Liver (tissue), 9 donors: ENCODE results near the gene FUNDC2. TPM values are rescaled to one million over a fixed set of nuclear protein-coding genes. Genes with fewer than 3 reads are reported as not detected.

Source experiments
- DNase-seq: peaks from one replicate; pipeline ENCODE4 v3.0.0-alpha.2; 2017; ENCODE audit warnings: low spot score
- H3K27ac ChIP-seq, 2 donors: one replicate each; pipeline ENCODE4 v1.7.0; 2013; ENCODE audit warnings: inconsistent platforms in 2 of 2, low read length in 2 of 2, control low read depth in 1 of 2, low read depth in 1 of 2, mild to moderate bottlenecking in 1 of 2
- H3K27me3 ChIP-seq, 4 donors: one replicate each; pipeline versions ENCODE4 v1.6.1 to v1.7.0; 2013; ENCODE audit warnings: low read length in 3 of 4, inconsistent platforms in 1 of 4, mild to moderate bottlenecking in 1 of 4, moderate library complexity in 1 of 4; ENCODE audit not compliant: control insufficient read depth in 4 of 4, insufficient read depth in 4 of 4
- H3K36me3 ChIP-seq, 4 donors: one replicate each; pipeline versions ENCODE4 v1.6.1 to v1.7.0; 2013; ENCODE audit warnings: low read length in 3 of 4, mild to moderate bottlenecking in 3 of 4, low read depth in 1 of 4, moderate library complexity in 1 of 4; ENCODE audit not compliant: control insufficient read depth in 4 of 4, insufficient read depth in 3 of 4
- H3K4me1 ChIP-seq, 4 donors: one replicate each; pipeline versions ENCODE4 v1.6.1 to v1.7.0; 2013; ENCODE audit warnings: low read length in 3 of 4, mild to moderate bottlenecking in 3 of 4, moderate library complexity in 1 of 4; ENCODE audit not compliant: control insufficient read depth in 4 of 4, insufficient read depth in 4 of 4
- H3K4me3 ChIP-seq, 3 donors: one replicate each; pipeline versions ENCODE4 v1.6.1 to v1.7.0; 2013; ENCODE audit warnings: low read length in 3 of 3, control low read depth in 1 of 3, low read depth in 1 of 3, mild to moderate bottlenecking in 1 of 3
- H3K9ac ChIP-seq, 2 donors: one replicate each; pipeline ENCODE4 v1.7.0; 2013; ENCODE audit warnings: low read length in 2 of 2, mild to moderate bottlenecking in 2 of 2, moderate library complexity in 2 of 2, control low read depth in 1 of 2, low read depth in 1 of 2
- H3K9me3 ChIP-seq, 4 donors: one replicate each; pipeline versions ENCODE4 v1.6.1 to v1.7.0; 2013; ENCODE audit warnings: low read length in 3 of 4; ENCODE audit not compliant: control insufficient read depth in 4 of 4
- ATF3 ChIP-seq: IDR thresholded peaks from 2 replicates; pipeline ENCODE4 v1.6.1; 2016; ENCODE audit warnings: antibody characterized with exemption
- EGR1 ChIP-seq, 2 donors: IDR thresholded peaks; 2 replicates each; pipeline ENCODE4 v1.6.1; 2016 to 2018; ENCODE audit warnings: antibody characterized with exemption in 2 of 2, low read depth in 2 of 2
- FOXA1 ChIP-seq: IDR thresholded peaks from 2 replicates; pipeline ENCODE4 v1.6.1; 2016; ENCODE audit warnings: antibody characterized with exemption
- FOXA2 ChIP-seq: IDR thresholded peaks from 2 replicates; pipeline ENCODE4 v1.6.1; 2016; ENCODE audit warnings: antibody characterized with exemption
- GABPA ChIP-seq, 2 donors: IDR thresholded peaks in 1 of 2; conservative IDR thresholded peaks in 1 of 2; 2 replicates each; pipeline ENCODE4 v1.6.1; 2016; ENCODE audit warnings: antibody characterized with exemption in 2 of 2, mild to moderate bottlenecking in 1 of 2, moderate library complexity in 1 of 2
- HNF4A ChIP-seq, 2 donors: conservative IDR thresholded peaks; 2 replicates each; pipeline ENCODE4 v1.6.1; 2016; ENCODE audit warnings: antibody characterized with exemption in 2 of 2, mild to moderate bottlenecking in 2 of 2
- HNF4G ChIP-seq: IDR thresholded peaks from 2 replicates; pipeline ENCODE4 v1.6.1; 2016; ENCODE audit warnings: antibody characterized with exemption
- JUND ChIP-seq, 2 donors: IDR thresholded peaks; 2 replicates each; pipeline ENCODE4 v1.6.1; 2016; ENCODE audit warnings: antibody characterized with exemption in 2 of 2
- MAX ChIP-seq: IDR thresholded peaks from 2 replicates; pipeline ENCODE4 v1.6.1; 2016; ENCODE audit warnings: antibody characterized with exemption
- NR2F2 ChIP-seq: IDR thresholded peaks from 2 replicates; pipeline ENCODE4 v1.6.1; 2016; ENCODE audit warnings: antibody characterized with exemption
- RXRA ChIP-seq, 2 donors: IDR thresholded peaks; 2 replicates each; pipeline ENCODE4 v1.6.1; 2017 to 2018; ENCODE audit warnings: antibody characterized with exemption in 2 of 2, mild to moderate bottlenecking in 1 of 2
- SP1 ChIP-seq: IDR thresholded peaks from 2 replicates; pipeline ENCODE4 v1.6.1; 2018; ENCODE audit warnings: antibody characterized with exemption, mild to moderate bottlenecking
- TAF1 ChIP-seq: conservative IDR thresholded peaks from 2 replicates; pipeline ENCODE4 v1.6.1; 2016; ENCODE audit warnings: antibody characterized with exemption, mild to moderate bottlenecking
- YY1 ChIP-seq: IDR thresholded peaks from 2 replicates; pipeline ENCODE4 v1.6.1; 2016; ENCODE audit warnings: antibody characterized with exemption, mild to moderate bottlenecking
- ZBTB33 ChIP-seq: IDR thresholded peaks from 2 replicates; pipeline ENCODE4 v1.6.1; 2016; ENCODE audit warnings: antibody characterized with exemption
- WGBS: extraction: QIAGEN DNeasy Blood & Tissue Kit; methylation state at CpG from one replicate; pipeline ENCODE4 v1.1.7; 2013; 5-methylcytosine and 5-hydroxymethylcytosine counted together
- polyA plus RNA-seq, 2 donors: library from polyadenylated mRNA; stranded (reverse) in 1 of 2; unstranded in 1 of 2; fragments of 200-250 nt in 1 of 2; fragments of >200 nt in 1 of 2; fragmentation: Nextera tagmentation in 1 of 2; extraction: Ambion mirVana in 1 of 2; gene quantifications; one replicate each; pipeline versions ENCODE4 v1.2.1 to v1.2.3, GENCODE V29; 2013 to 2015
- total RNA-seq, 2 donors: library from RNA; depleted of rRNA; stranded (reverse); fragments of >200 nt; gene quantifications; one replicate each; pipeline ENCODE4 v1.2.3, GENCODE V29; 2014
- TF ChIP-seq, protein P1 (sequence below): IDR thresholded peaks from 2 replicates; pipeline ENCODE4 v1.6.1; 2016; ENCODE audit warnings: antibody characterized with exemption, mild to moderate bottlenecking
- TF ChIP-seq, protein P2 (sequence below): fragments of 150-350 bp; IDR thresholded peaks from 2 replicates; pipeline ENCODE4 v1.5.1; 2017; ENCODE audit warnings: improper control_type of control experiment, low read depth, low read length; ENCODE audit not compliant: missing input control
- donor health status: healthy.
- donor health status: healthy.
- donor health status: healthy.
- donor health status: healthy.
- donor health status: healthy.

Gene FUNDC2
- total and polyA plus RNA-seq, 4 donors, result 19.4 to 79.8 (median 40.8) TPM

DNA sequence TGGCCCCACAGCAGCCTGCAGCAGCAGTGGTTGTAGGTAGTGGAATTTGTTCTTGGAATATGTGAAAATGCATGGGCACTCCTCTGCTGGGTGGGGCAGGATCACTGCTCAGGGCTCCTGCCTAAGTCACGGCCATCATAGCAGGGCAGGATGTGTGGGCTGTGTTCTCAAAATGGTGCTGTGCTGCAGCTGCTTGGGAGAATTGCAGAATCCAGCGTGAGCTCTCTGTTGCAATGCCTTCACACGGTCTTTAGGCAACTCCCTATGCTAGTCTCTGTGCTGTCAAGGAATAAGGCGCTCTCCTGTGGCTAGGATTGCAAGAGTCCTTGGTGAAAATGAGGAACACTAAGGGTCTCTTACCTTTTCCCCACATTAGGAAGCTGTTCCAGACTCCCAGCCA lies 47.0 kb upstream of the FUNDC2 start:
- Histone ChIP-seq H3K27ac (no peak overlapping the region), H3K4me3 (no peak overlapping the region), H3K36me3 (no peaks in the 10 kb centered on the region), H3K4me1 (peaks cover 0 to 10% (median 4%) of the 10 kb centered on the region in 4 donors), H3K9ac (no peak overlapping the region), H3K27me3 (no peaks in the 10 kb centered on the region), H3K9me3 (no peaks in the 10 kb centered on the region)
- no peak for DNase-seq
- 94% methylated on average over 4 of the region's 4 CpGs for WGBS
- TF ChIP-seq SP1 (no peak), FOXA2 (no peak), EGR1 (IDR thresholded peaks at IDR 0.05; ENCODE audit: low read depth in 2 of 2) (no peak), HNF4G (no peak), FOXA1 (no peak), GABPA (IDR thresholded peaks at IDR 0.05 in 1 of 2, conservative IDR thresholded peaks at IDR 0.05 in 1 of 2) (no peak), TAF1 (no peak), RXRA (IDR thresholded peaks at IDR 0.05) (no peak), ATF3 (no peak), JUND (IDR thresholded peaks at IDR 0.05) (no peak), MAX (no peak), NR2F2 (no peak), HNF4A (conservative IDR thresholded peaks at IDR 0.05) (no peak), ZBTB33 (no peak), YY1 (no peak)
- TF ChIP-seq, protein P1, sequence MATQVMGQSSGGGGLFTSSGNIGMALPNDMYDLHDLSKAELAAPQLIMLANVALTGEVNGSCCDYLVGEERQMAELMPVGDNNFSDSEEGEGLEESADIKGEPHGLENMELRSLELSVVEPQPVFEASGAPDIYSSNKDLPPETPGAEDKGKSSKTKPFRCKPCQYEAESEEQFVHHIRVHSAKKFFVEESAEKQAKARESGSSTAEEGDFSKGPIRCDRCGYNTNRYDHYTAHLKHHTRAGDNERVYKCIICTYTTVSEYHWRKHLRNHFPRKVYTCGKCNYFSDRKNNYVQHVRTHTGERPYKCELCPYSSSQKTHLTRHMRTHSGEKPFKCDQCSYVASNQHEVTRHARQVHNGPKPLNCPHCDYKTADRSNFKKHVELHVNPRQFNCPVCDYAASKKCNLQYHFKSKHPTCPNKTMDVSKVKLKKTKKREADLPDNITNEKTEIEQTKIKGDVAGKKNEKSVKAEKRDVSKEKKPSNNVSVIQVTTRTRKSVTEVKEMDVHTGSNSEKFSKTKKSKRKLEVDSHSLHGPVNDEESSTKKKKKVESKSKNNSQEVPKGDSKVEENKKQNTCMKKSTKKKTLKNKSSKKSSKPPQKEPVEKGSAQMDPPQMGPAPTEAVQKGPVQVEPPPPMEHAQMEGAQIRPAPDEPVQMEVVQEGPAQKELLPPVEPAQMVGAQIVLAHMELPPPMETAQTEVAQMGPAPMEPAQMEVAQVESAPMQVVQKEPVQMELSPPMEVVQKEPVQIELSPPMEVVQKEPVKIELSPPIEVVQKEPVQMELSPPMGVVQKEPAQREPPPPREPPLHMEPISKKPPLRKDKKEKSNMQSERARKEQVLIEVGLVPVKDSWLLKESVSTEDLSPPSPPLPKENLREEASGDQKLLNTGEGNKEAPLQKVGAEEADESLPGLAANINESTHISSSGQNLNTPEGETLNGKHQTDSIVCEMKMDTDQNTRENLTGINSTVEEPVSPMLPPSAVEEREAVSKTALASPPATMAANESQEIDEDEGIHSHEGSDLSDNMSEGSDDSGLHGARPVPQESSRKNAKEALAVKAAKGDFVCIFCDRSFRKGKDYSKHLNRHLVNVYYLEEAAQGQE, result no peak

DNA sequence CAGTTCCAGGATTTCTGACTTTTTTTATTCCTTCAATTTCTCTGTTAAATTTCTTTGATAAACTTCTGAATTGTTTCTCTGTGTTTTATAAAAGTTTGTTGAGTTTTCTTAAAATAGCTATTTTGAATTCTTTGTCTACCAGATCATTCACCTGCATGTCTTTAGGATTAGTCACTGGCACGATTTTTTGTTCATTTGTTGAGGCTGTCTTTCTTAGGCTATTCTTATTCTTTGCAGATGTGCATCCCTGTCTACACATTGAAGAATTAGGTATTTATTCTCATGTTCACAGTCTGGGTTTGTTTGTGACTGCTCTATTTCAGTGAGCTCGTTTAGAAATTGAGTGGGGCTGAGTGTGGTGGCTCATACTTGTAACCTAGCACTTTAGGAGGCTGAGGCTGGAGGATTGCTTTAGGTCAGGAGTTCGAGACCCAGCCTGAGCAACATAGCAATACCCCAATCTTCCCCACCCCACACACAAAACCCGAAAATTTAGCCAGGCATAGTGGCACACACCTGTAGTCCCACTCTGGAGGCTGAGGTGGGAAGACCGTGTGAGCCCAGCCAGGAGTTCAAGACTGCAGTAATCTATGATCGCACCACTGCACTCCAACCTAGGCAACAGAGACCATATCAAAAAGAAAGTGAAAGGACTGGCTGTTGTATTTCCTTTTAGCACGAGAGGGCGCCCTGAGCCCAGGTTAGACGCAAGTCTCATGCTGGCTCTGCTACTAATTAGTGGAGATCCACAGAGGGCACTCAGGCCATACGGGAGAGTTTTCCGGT lies 46.1 kb upstream of the FUNDC2 start:
- WGBS, result 11% methylated on average over 11 of the region's 11 CpGs
- H3K4me3 ChIP-seq, result peak overlapping the region; percentile 31 to 54 (median 37)
- no peak overlapping the region for H3K27ac ChIP-seq
- H3K4me1 ChIP-seq, result peaks cover 0 to 10% (median 4%) of the 10 kb centered on the region in 4 donors
- H3K27me3 ChIP-seq, result no peaks in the 10 kb centered on the region
- H3K9me3 ChIP-seq, result no peaks in the 10 kb centered on the region
- DNase-seq, result peak; percentile 77
- no peaks in the 10 kb centered on the region for H3K36me3 ChIP-seq
- peak overlapping the region; percentile 40 to 69 for H3K9ac ChIP-seq
- TF ChIP-seq NR2F2 (no peak), HNF4G (no peak), YY1 (no peak), RXRA (IDR thresholded peaks at IDR 0.05) (peak; percentile 11 to 31), HNF4A (conservative IDR thresholded peaks at IDR 0.05) (peak in 1 of 2 donors; percentile 32), MAX (no peak)
- TF ChIP-seq, protein P2, sequence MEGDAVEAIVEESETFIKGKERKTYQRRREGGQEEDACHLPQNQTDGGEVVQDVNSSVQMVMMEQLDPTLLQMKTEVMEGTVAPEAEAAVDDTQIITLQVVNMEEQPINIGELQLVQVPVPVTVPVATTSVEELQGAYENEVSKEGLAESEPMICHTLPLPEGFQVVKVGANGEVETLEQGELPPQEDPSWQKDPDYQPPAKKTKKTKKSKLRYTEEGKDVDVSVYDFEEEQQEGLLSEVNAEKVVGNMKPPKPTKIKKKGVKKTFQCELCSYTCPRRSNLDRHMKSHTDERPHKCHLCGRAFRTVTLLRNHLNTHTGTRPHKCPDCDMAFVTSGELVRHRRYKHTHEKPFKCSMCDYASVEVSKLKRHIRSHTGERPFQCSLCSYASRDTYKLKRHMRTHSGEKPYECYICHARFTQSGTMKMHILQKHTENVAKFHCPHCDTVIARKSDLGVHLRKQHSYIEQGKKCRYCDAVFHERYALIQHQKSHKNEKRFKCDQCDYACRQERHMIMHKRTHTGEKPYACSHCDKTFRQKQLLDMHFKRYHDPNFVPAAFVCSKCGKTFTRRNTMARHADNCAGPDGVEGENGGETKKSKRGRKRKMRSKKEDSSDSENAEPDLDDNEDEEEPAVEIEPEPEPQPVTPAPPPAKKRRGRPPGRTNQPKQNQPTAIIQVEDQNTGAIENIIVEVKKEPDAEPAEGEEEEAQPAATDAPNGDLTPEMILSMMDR, result peak; percentile 79
- TF ChIP-seq, protein P1, result no peak
